Tracheal epithelial cell (primary cell): ENCODE measurements around the gene GMIP. TPM values are rescaled to one million over a fixed set of nuclear protein-coding genes. Genes with fewer than 3 reads are reported as not detected.

Source experiments
- total RNA-seq: library from RNA; depleted of rRNA; stranded (reverse); fragments of >200 nt; gene quantifications from 2 replicates; pipeline ENCODE4 v1.2.1, GENCODE V29; 2014

The GMIP gene, protein sequence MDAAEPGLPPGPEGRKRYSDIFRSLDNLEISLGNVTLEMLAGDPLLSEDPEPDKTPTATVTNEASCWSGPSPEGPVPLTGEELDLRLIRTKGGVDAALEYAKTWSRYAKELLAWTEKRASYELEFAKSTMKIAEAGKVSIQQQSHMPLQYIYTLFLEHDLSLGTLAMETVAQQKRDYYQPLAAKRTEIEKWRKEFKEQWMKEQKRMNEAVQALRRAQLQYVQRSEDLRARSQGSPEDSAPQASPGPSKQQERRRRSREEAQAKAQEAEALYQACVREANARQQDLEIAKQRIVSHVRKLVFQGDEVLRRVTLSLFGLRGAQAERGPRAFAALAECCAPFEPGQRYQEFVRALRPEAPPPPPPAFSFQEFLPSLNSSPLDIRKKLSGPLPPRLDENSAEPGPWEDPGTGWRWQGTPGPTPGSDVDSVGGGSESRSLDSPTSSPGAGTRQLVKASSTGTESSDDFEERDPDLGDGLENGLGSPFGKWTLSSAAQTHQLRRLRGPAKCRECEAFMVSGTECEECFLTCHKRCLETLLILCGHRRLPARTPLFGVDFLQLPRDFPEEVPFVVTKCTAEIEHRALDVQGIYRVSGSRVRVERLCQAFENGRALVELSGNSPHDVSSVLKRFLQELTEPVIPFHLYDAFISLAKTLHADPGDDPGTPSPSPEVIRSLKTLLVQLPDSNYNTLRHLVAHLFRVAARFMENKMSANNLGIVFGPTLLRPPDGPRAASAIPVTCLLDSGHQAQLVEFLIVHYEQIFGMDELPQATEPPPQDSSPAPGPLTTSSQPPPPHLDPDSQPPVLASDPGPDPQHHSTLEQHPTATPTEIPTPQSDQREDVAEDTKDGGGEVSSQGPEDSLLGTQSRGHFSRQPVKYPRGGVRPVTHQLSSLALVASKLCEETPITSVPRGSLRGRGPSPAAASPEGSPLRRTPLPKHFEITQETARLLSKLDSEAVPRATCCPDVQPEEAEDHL
- total RNA-seq: 6.0 and 6.6 TPM in 2 replicates

DNA sequence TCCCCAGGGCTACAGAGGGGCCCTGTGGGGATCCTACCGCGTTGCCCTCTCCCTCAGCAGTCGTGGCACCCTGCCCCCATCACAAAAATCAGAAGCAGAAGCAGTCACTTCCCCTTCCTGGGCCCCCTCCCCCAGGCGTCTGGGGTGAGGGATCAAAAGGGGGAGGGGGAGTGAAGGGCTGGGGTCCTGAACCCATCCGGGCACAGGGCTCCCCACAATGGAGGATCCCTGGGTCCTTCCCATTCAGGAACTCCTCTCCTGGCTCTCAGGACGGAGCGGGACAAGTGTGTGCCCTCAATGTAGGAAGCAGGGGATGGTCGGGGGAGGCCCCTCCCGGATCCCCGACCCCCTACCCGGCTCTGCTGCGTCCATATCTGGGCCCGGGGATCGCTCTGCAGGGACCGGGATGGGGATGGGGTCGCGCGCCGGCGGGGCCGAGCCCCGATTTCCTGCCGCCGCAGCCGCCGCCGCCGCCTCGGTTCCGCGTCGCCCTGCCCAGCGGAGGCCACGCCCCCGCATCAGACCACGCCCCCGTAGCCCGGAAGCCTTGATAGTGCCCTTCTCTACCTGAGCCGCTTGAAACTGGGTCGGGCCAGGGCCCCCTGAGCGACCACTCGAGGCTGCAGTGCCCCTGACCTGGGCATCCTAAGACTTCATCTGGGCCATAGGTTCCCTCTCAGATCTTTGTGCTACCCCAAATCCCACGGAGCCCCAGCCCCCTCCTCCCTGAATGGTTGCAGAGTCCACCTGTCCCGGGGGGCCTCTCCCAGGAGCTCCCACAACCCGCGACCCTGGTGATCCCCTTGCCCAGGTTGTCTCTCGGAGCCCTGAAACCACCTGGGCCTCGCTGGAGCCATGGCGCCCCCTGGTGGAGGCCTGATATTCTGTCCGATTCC, at the start of gene GMIP:
TSS of gene GMIP (minus strand) at position 500 of the 896 bp plus-strand sequence. CDS start at position 372, 128 bp downstream.

DNA sequence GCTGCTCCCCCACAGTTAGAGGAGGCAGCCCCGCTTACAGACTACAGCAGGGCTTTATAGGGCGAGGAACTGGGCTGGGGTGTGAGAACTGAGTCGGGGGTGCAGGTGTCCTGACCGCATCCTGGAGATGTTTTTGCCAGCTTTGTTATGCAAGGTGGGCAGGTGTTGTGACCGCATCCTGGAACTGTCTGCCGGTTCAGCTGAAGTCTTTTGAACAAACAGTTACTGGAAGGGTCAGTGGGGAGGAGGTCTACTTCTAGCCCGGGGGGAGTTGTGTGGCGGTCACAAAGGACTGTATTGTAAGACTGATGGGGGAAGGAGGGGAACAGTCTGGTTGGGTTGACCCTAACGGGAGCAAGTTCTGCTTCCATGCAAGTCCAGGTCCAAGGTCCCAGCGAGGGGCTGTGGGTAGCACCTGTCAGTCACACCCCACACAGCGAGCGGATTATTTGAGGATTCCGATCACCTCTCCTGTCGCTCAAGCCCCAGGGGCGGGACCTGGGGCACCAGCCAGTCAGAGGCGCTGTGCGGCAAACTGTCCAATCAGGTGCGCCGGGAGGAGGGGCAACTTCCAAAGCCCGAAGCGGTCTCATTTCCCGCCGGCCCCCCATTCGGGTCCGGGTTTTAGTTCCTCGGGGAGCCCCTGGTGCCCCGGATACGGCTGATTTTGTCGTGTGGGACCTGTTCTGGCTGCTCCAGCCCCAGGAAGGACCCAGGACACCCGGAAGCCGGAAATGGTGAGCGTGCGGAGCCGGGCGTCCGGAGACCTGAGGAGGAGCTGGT, 25.0 kb upstream of the GMIP start, which contains the start of gene ZNF101:
TSS of gene ZNF101 (plus strand) at position 610 of the 783 bp plus-strand sequence. CDS start at position 735, 125 bp downstream.

DNA sequence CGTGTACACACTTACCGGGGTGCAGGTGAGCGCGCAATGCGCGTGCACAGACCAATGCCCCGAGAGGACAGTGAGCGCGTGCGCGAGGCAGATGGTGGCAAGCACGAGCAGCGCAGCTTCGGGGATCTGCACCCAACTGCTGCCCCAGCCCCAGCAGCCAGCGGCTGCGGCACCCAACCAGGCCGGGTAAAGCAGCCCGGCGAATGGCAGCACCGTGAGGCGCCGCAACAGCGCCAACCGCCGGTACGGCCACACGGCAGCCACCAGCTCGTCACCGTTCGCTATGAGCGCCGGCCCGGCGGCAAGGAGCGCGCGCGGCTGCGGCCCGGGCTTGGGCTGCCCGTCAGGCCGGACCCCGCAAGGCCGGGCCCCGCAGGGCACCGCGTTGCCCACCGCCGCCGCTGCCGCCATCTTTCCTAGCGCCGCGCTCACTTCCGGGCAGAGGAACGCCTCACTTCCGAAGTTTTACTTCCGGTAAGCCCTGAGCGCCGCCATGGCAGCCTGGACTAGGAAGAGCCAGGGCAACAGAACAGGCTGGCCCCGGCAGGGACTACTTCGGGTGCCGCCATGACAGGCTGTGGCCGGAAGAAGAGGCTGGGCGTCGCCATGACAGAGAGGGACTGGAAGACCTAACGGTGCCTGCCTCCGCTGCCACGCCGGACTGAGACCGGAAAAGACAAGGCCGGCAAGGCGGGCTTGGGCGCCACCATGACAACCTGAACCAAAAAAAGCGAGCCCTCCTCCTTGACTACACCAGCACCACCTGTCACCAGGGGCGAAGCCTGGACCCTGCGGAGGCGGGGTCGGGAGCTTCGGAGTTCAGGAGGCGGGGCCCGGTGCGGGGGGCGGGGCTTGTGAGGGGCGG, 20.0 kb upstream of the GMIP start, which contains the start of gene ATP13A1:
TSS of gene ATP13A1 (minus strand) at position 421 of the 865 bp plus-strand sequence. CDS start at position 411, 10 bp downstream.

DNA sequence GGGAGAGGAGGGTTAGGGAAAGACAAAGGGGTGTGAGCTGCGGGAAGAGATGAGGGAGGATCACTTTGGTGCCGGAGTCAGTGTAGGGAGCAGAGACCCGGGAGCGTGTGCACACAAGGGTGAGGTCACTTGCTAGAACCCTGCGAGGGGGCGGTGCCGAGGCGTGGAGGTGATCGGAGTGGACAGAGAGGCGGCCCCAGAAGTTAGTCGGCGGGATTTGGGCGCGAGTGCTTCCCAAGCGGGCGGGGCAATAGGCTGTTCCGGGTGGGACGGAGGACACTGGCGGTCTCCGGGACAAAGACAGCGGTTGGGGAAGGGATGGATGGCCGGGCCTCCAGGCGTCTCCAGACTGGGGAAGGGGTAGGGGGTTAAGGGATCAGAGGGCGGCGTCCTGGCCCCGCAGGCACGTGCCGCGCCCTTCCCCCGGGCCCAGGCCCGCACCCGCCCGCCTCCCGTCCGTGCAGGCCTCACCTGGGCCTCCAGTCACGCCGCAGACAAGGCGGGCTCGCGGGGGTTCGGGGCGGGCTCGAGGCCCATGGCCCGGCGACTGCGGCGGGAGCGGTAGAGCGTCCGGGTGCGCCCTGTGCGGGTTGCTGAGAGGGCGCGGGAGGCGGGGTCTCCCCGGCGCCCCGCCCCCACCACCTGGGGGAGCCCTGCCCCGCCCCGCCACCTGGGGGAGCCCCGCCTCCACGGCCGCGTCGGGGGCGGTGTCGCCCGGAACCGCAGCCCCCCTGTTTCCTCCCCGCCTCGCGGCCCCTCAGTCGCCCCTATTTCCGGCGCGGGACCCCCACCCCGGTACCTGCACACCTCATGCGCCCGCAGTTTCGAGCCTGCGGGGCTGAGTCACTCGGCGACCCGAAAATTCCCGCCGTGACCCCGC, 15.6 kb downstream of the GMIP start, which contains the start of gene LPAR2:
TSS of gene LPAR2 (minus strand) at position 600 of the 880 bp plus-strand sequence. CDS start 945 bp downstream, outside the sequence.

DNA sequence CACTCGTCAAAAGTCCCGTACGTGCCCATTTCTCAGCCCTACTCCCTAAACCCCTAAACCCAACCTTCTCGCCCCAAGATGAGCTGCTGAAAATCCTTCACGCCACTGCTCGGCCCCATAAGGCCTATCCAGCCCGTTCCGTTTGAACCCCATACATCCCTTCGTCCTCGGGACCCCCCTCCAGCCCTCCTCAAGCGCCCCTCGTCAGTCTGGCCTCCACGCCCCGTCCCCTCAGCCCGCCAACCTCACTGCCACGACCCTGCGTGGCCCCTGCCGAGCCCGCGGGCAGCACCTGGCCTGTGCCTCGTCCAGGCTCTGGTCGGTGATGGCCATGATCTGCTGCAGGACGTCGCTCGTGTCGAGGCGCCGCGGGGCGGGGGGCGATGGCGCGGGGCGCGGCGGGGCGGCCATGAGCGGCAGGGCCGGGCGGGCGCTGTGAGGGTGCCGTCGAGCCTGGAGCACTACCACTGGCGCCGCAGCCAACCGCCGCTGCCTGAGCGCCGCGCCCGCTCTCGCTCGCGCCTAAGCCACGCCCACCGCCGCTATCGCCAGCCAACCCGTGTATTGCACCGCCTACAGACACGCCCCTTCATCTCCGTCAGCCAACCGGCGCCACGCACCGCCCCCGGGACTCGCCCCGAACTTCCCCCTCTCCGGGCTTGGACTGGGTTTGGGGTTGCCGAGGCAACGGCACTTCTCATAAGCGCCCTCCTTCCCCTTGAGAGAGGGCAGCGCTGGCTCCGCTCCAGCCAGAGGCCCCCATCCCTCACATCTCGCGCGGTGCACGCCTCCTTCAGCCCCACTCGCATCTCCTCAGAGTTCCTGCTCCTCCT, 25.0 kb downstream of the GMIP start, which contains the start of gene PBX4:
TSS of gene PBX4 (minus strand) at position 469 of the 833 bp plus-strand sequence. CDS start at position 411, 58 bp downstream.

Other genes starting within 250 kb of the GMIP start
- 36.0 and 61.7 TPM in 2 replicates for gene GATAD2A, start 238.0 kb downstream of the GMIP start, total RNA-seq
- gene TSSK6, start 128.1 kb downstream of the GMIP start, total RNA-seq: 1.7 and 2.8 TPM in 2 replicates
- gene NDUFA13, start 127.4 kb downstream of the GMIP start, total RNA-seq: 103 and 142 TPM in 2 replicates
- gene YJEFN3, start 114.7 kb downstream of the GMIP start, total RNA-seq: 0.64 and 0.72 TPM in 2 replicates
- 0.21 and 0.24 TPM in 2 replicates for gene CILP2, start 105.4 kb downstream of the GMIP start, total RNA-seq
- gene PBX4, start 25.0 kb downstream of the GMIP start, total RNA-seq: 0.21 and 0.96 TPM in 2 replicates
- gene LPAR2, start 15.4 kb downstream of the GMIP start, total RNA-seq: 4.9 and 6.3 TPM in 2 replicates
- 112 and 135 TPM in 2 replicates for gene ATP13A1, start 20.0 kb upstream of the GMIP start, total RNA-seq
- 10.0 and 10.8 TPM in 2 replicates for gene ZNF101, start 25.2 kb upstream of the GMIP start, total RNA-seq
- 4.1 and 4.5 TPM in 2 replicates for gene ZNF14, start 89.5 kb upstream of the GMIP start, total RNA-seq
- gene ZNF506, start 178.1 kb upstream of the GMIP start, total RNA-seq: 9.6 and 11.1 TPM in 2 replicates
- 2.9 and 4.5 TPM in 2 replicates for gene ZNF253, start 222.2 kb upstream of the GMIP start, total RNA-seq